ENCODE measurements around the gene ASH1L.
"Not testable (repeated sequence)": the region's sequence is repeated elsewhere in the genome, so short reads cannot be mapped to it uniquely, and the experiment has no call there.

The ASH1L gene

GRCh38 chr1:155487541-155487940 is 75.1 kb downstream of the ASH1L start:
- DNase-seq (ENCODE audit: low read depth): no peak

GRCh38 chr1:155486952-155487351 is 75.7 kb downstream of the ASH1L start:
- not testable (repeated sequence) for DNase-seq (ENCODE audit: low read depth)

- DNase-seq (ENCODE audit: low read depth): no peak
Measured at GRCh38 chr1:155485945-155486344, 76.7 kb downstream of the ASH1L start.

GRCh38 chr1:155485222-155485621 is 77.4 kb downstream of the ASH1L start:
- DNase-seq (ENCODE audit: low read depth): no peak

GRCh38 chr1:155481741-155482241 is 80.8 kb downstream of the ASH1L start:
- no peak for DNase-seq (ENCODE audit: low read depth)

- no peak for DNase-seq (ENCODE audit: low read depth)
Measured at GRCh38 chr1:155479205-155479604, 83.4 kb downstream of the ASH1L start.

- DNase-seq (ENCODE audit: low read depth): no peak
Measured at GRCh38 chr1:155478270-155478852, 84.2 kb downstream of the ASH1L start.

GRCh38 chr1:155474146-155474545 is 88.5 kb downstream of the ASH1L start:
- DNase-seq (ENCODE audit: low read depth): no peak

- no peak for DNase-seq (ENCODE audit: low read depth)
Measured at GRCh38 chr1:155473151-155473821, 89.3 kb downstream of the ASH1L start.

GRCh38 chr1:155472491-155473083 is 90.0 kb downstream of the ASH1L start:
- no peak for DNase-seq (ENCODE audit: low read depth)

GRCh38 chr1:155471891-155472290 is 90.7 kb downstream of the ASH1L start:
- DNase-seq (ENCODE audit: low read depth): no peak

- DNase-seq (ENCODE audit: low read depth): no peak
Measured at GRCh38 chr1:155471026-155471425, 91.6 kb downstream of the ASH1L start.

- no peak for DNase-seq (ENCODE audit: low read depth)
Measured at GRCh38 chr1:155466996-155467395, 95.6 kb downstream of the ASH1L start.

- DNase-seq (ENCODE audit: low read depth): no peak
Measured at GRCh38 chr1:155466617-155466972, 96.0 kb downstream of the ASH1L start.

GRCh38 chr1:155463865-155464650 is 98.5 kb downstream of the ASH1L start:
- no peak for DNase-seq (ENCODE audit: low read depth)

- DNase-seq (ENCODE audit: low read depth): no peak
Measured at GRCh38 chr1:155458111-155458510, 104.5 kb downstream of the ASH1L start.

GRCh38 chr1:155457266-155457665 is 105.3 kb downstream of the ASH1L start:
- DNase-seq (ENCODE audit: low read depth): no peak

GRCh38 chr1:155455588-155456195 is 106.9 kb downstream of the ASH1L start:
- no peak for DNase-seq (ENCODE audit: low read depth)

GRCh38 chr1:155454096-155454495 is 108.5 kb downstream of the ASH1L start:
- no peak for DNase-seq (ENCODE audit: low read depth)

- no peak for DNase-seq (ENCODE audit: low read depth)
Measured at GRCh38 chr1:155453141-155453540, 109.5 kb downstream of the ASH1L start.

- no peak for DNase-seq (ENCODE audit: low read depth)
Measured at GRCh38 chr1:155451199-155451598, 111.4 kb downstream of the ASH1L start.

GRCh38 chr1:155442431-155442830 is 120.2 kb downstream of the ASH1L start:
- not testable (repeated sequence) for DNase-seq (ENCODE audit: low read depth)
